Measurements from ENCODE around the gene FABP7.

FABP7 gene

GRCh38 chr6:122817766-122818165, 38.2 kb downstream of the FABP7 start:
- no peak for TF ChIP-seq CTCF (IDR thresholded peaks at IDR 0.05; ENCODE audit: extremely low read depth, insufficient read depth, missing control alignments)
- in situ Hi-C loops (cut with MboI; ENCODE audit: low pct_unique_long_range_greater_than_20kb, low sequenced_read_pairs, unreplicated experiment), result no loop called here
- no peak for DNase-seq (ENCODE audit: low spot score)

GRCh38 chr6:122818866-122819265, 39.4 kb downstream of the FABP7 start:
- DNase-seq (ENCODE audit: low spot score), result no peak
- in situ Hi-C loops (cut with MboI; ENCODE audit: low pct_unique_long_range_greater_than_20kb, low sequenced_read_pairs, unreplicated experiment), result no loop called here
- no peak for TF ChIP-seq CTCF (IDR thresholded peaks at IDR 0.05; ENCODE audit: extremely low read depth, insufficient read depth, missing control alignments)

GRCh38 chr6:122821095-122821494, 41.6 kb downstream of the FABP7 start:
- in situ Hi-C loops (cut with MboI; ENCODE audit: low pct_unique_long_range_greater_than_20kb, low sequenced_read_pairs, unreplicated experiment), result no loop called here
- no peak for TF ChIP-seq CTCF (IDR thresholded peaks at IDR 0.05; ENCODE audit: extremely low read depth, insufficient read depth, missing control alignments)
- no peak for DNase-seq (ENCODE audit: low spot score)

- DNase-seq (ENCODE audit: low spot score), result no peak
- in situ Hi-C loops (cut with MboI; ENCODE audit: low pct_unique_long_range_greater_than_20kb, low sequenced_read_pairs, unreplicated experiment), result no loop called here
- TF ChIP-seq CTCF (IDR thresholded peaks at IDR 0.05; ENCODE audit: extremely low read depth, insufficient read depth, missing control alignments), result no peak
These were observed 45.6 kb downstream of the FABP7 start for GRCh38 chr6:122825163-122825562.

GRCh38 chr6:122829456-122829855, 49.9 kb downstream of the FABP7 start:
- DNase-seq (ENCODE audit: low spot score), result no peak
- in situ Hi-C loops (cut with MboI; ENCODE audit: low pct_unique_long_range_greater_than_20kb, low sequenced_read_pairs, unreplicated experiment), result no loop called here
- TF ChIP-seq CTCF (IDR thresholded peaks at IDR 0.05; ENCODE audit: extremely low read depth, insufficient read depth, missing control alignments), result no peak

GRCh38 chr6:122831511-122831910, 52.0 kb downstream of the FABP7 start:
- DNase-seq (ENCODE audit: low spot score), result no peak
- no peak for TF ChIP-seq CTCF (IDR thresholded peaks at IDR 0.05; ENCODE audit: extremely low read depth, insufficient read depth, missing control alignments)
- in situ Hi-C loops (cut with MboI; ENCODE audit: low pct_unique_long_range_greater_than_20kb, low sequenced_read_pairs, unreplicated experiment), result loop anchor here (10.0 kb wide), 1 partner anchor 87 kb away; no protein-coding TSS in a partner anchor

GRCh38 chr6:122832459-122832858, 52.9 kb downstream of the FABP7 start:
- TF ChIP-seq CTCF (IDR thresholded peaks at IDR 0.05; ENCODE audit: extremely low read depth, insufficient read depth, missing control alignments), result no peak
- no peak for DNase-seq (ENCODE audit: low spot score)
- in situ Hi-C loops (cut with MboI; ENCODE audit: low pct_unique_long_range_greater_than_20kb, low sequenced_read_pairs, unreplicated experiment), result loop anchor here (10.0 kb wide), 1 partner anchor 88 kb away; no protein-coding TSS in a partner anchor

Data from GM13977 (cell line).